SU-DHL-6 (cell line): ENCODE measurements around the gene GRIK1.

Experiments used
- H2AFZ ChIP-seq: fragments of 200-600 bp; sonication (generic); 2 replicates; pipeline ENCODE4 v1.6.1; 2014; ENCODE audit warnings: low read depth, mild to moderate bottlenecking, moderate library complexity, mixed read lengths, antibody characterized with exemption, low read length; ENCODE audit not compliant: severe bottlenecking
- H3F3A ChIP-seq: fragments of 200-600 bp; shearing (Covaris generic); 2 replicates; pipeline ENCODE4 v1.6.0; 2016; ENCODE audit warnings: antibody characterized with exemption, mild to moderate bottlenecking; ENCODE audit not compliant: insufficient read depth
- H3K27ac ChIP-seq: fragments of 200-600 bp; sonication (generic); 2 replicates; pipeline ENCODE4 v1.5.1; 2016; ENCODE audit warnings: low read depth, mild to moderate bottlenecking, low read length, moderate library complexity, mixed read lengths
- H3K27me3 ChIP-seq: fragments of 200-600 bp; sonication (generic), shearing (Covaris generic); 2 replicates; pipeline ENCODE4 v1.6.0; 2014; ENCODE audit warnings: mild to moderate bottlenecking, low read length
- H3K36me3 ChIP-seq: fragments of 200-600 bp; sonication (generic); 2 replicates; pipeline ENCODE4 v1.6.1; 2014; ENCODE audit warnings: mild to moderate bottlenecking, low read length, mixed read lengths
- H3K4me2 ChIP-seq: fragments of 300-600, 200-600 bp; shearing (Covaris generic), sonication (generic); 2 replicates; pipeline ENCODE4 v1.6.0; 2014; ENCODE audit warnings: low read length, low read depth, mild to moderate bottlenecking; ENCODE audit not compliant: poor library complexity, severe bottlenecking
- H3K4me3 ChIP-seq: fragments of 200-600 bp; sonication (generic); 2 replicates; pipeline ENCODE4 v1.5.1; 2014; ENCODE audit warnings: antibody characterized with exemption, low read length, mild to moderate bottlenecking, mixed read lengths; ENCODE audit not compliant: insufficient read depth, poor library complexity, severe bottlenecking
- H3K79me2 ChIP-seq: fragments of 200-600 bp; sonication (generic); 2 replicates; pipeline ENCODE4 v1.6.1; 2014; ENCODE audit warnings: mild to moderate bottlenecking, low read length, moderate library complexity; ENCODE audit not compliant: insufficient read depth
- H3K9ac ChIP-seq: fragments of 200-600 bp; sonication (generic); 2 replicates; pipeline ENCODE4 v1.7.0; 2014; ENCODE audit warnings: mild to moderate bottlenecking, low read length
- H3K9me2 ChIP-seq: fragments of 200-600 bp; sonication (generic); replicated peaks from 2 replicates; pipeline ENCODE4 v1.6.1; 2014; ENCODE audit warnings: low read length; ENCODE audit not compliant: insufficient read depth
- H3K9me3 ChIP-seq: fragments of 200-600 bp; sonication (generic); 2 replicates; pipeline ENCODE4 v1.6.1; 2014; ENCODE audit warnings: low read length, mixed read lengths; ENCODE audit not compliant: insufficient read depth
- H4K20me1 ChIP-seq: fragments of 200-600 bp; sonication (generic); 2 replicates; pipeline ENCODE4 v1.6.1; 2014; ENCODE audit warnings: low read depth, mild to moderate bottlenecking, antibody characterized with exemption, low read length, moderate library complexity, mixed read lengths
- CTCF ChIP-seq: fragments of 200-600 bp; sonication (generic); IDR thresholded peaks from one replicate; pipeline ENCODE4 v1.5.1; 2017; ENCODE audit warnings: antibody characterized with exemption, mild to moderate bottlenecking, low read length, moderate library complexity; ENCODE audit not compliant: insufficient read depth, poor library complexity, severe bottlenecking
- EZH2phosphoT487 ChIP-seq: fragments of 200-600 bp; sonication (generic), shearing (Covaris generic); conservative IDR thresholded peaks from 2 replicates; pipeline ENCODE4 v1.6.1; 2018; ENCODE audit warnings: mild to moderate bottlenecking, antibody characterized with exemption, low read length, moderate library complexity, mixed read lengths

Gene GRIK1

GRCh38 chr21:29639366-29640079 lies 300.3 kb downstream of the GRIK1 start:
- Histone ChIP-seq H4K20me1 (no peaks in the 10 kb centered on the region), H3F3A (no peaks in the 10 kb centered on the region), H3K27ac (no peak overlapping the region), H3K9ac (no peak overlapping the region), H3K9me2 (no peaks in the 10 kb centered on the region), H3K27me3 (no peaks in the 10 kb centered on the region), H3K4me2 (no peak overlapping the region), H3K4me3 (no peak overlapping the region), H2AFZ (no peak overlapping the region), H3K36me3 (no peaks in the 10 kb centered on the region), H3K79me2 (no peaks in the 10 kb centered on the region), H3K9me3 (no peaks in the 10 kb centered on the region)
- TF ChIP-seq CTCF, result no peak
- no peak for TF ChIP-seq EZH2phosphoT487

GRCh38 chr21:29638761-29639327 lies 301.0 kb downstream of the GRIK1 start:
- no peak overlapping the region for H3K4me2 ChIP-seq

GRCh38 chr21:29638138-29638537 lies 301.7 kb downstream of the GRIK1 start:
- Histone ChIP-seq H3K9me3 (no peaks in the 10 kb centered on the region), H3K27me3 (no peaks in the 10 kb centered on the region), H3K36me3 (no peaks in the 10 kb centered on the region), H3K4me2 (no peak overlapping the region), H3K9ac (no peak overlapping the region), H2AFZ (no peak overlapping the region), H3K27ac (no peak overlapping the region), H3K9me2 (no peaks in the 10 kb centered on the region), H3K79me2 (no peaks in the 10 kb centered on the region), H3K4me3 (no peak overlapping the region), H3F3A (no peaks in the 10 kb centered on the region), H4K20me1 (no peaks in the 10 kb centered on the region)
- no peak for TF ChIP-seq CTCF
- no peak for TF ChIP-seq EZH2phosphoT487

More at GRCh38 chr21:29638761-29639327, 301.0 kb downstream of the GRIK1 start:
- Histone ChIP-seq H3K36me3 (no peaks in the 10 kb centered on the region), H3K9me2 (no peaks in the 10 kb centered on the region), H3K27ac (no peak overlapping the region), H3K79me2 (no peaks in the 10 kb centered on the region), H3K27me3 (no peaks in the 10 kb centered on the region), H3K4me3 (no peak overlapping the region), H3F3A (no peaks in the 10 kb centered on the region), H2AFZ (no peak overlapping the region), H3K9me3 (no peaks in the 10 kb centered on the region), H3K9ac (no peak overlapping the region), H4K20me1 (no peaks in the 10 kb centered on the region)
- no peak for TF ChIP-seq CTCF
- TF ChIP-seq EZH2phosphoT487, result no peak
